Esophagus mucosa (tissue), 1 donor: ENCODE data around the gene ACOX3. TPM values are rescaled to one million over a fixed set of nuclear protein-coding genes. Genes with fewer than 3 reads are reported as not detected.
A peak's percentile ranks its signal among the peaks of the same experiment; 100 is the strongest.

Source experiments
- ATAC-seq: fragments of 200-7000 bp; cut with Tn5 transposase; one replicate; pipeline ENCODE4 v1.9.1; 2020
- total RNA-seq: library from RNA; stranded (reverse); gene quantifications from one replicate; pipeline ENCODE4 v1.2.4, GENCODE V29; 2023
- donor health status: DM: yes; HTN: yes; CAD: no.

ACOX3 gene
- total RNA-seq, 1 donor from 2014 or later: 48.0 TPM

DNA sequence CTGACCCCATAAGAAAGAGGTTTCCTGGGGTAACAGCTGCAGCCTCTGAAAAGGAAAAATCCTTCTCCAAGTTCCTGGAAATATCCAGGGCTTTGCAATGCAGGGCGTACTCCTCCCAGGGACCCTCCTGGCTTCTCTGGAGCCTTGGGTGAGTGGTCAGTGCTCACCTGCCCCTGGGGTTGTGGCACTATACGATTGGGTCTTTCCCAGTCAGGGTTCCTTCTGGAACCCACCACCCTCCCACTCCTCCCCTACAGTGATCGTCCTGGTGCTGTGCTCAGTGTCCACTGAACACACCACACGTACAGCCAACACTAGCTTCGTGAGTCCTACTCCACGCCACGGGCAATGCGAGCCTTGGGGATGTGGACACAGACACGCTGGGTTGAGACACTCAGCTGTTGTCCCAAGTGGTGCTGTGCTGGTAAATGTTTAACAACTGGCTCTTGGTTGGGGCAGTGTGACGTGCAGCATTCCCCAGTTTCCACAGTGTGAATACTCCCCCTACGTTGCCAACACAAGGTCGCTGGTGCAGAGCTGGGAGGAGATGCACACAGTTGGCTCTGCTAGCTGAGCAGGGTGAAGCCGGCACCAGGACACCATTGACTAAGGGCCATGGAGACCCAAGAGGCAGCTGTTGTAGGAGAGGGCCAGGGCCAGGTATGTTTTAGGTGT lies 105.6 kb downstream of the ACOX3 start:
- ATAC-seq: no peak

DNA sequence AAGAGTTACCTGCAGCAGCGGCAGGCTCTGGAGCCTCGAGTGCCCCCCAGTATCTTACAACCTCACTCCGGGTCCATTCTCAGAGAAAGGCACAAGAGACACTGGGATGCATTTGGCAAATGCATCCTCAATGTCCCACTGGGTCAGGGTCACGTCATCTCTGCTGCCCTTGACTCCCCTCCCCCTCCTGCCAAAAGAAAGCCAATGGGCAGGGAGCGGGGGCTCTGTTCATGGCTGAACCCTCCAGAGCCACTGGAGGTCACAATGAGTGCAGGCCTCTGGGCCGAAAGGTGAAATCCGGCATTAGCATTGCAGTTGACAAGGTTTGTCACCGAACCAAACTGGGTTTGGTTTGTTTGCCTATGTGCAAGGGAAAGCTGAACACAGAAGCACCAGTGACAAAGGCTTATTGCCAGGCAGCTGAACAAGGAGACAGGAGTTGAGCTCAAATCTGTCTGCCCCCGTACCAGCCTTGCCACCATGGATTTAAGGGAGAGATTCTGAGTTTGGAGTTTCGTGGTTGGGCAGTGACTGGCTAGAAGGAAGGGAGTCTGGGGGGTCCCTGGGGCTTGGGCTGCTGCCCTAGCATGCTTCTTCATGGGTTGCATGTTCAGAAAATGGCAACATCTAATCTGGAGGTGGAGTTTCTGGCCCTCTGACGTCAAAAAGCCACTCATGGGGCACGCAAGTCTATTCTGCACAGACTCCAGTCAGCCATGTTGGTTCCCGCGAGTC lies 106.6 kb downstream of the ACOX3 start:
- ATAC-seq: no peak

DNA sequence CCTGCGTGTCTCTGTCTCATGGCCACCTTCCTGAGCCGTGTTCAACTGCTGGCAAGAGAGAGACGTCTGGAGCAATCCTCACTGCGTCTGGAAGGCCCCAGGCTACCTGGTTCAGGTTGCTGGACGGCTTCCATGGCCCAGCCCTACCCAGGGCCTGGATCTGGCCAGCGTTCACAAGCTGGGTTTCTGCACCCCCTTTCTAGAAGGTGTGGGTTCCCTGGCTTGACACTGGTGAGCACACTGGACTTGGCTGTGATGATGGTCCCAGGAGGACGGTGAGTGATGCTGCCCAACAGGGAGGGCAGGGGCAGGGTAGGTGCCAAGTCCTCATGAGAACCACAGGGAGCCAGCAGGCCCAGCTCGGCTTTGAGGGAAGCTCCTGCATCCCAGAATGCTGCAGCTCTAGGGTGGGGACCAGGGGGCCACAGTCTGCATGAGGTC lies 107.6 kb downstream of the ACOX3 start:
- peak; percentile 58 for ATAC-seq

DNA sequence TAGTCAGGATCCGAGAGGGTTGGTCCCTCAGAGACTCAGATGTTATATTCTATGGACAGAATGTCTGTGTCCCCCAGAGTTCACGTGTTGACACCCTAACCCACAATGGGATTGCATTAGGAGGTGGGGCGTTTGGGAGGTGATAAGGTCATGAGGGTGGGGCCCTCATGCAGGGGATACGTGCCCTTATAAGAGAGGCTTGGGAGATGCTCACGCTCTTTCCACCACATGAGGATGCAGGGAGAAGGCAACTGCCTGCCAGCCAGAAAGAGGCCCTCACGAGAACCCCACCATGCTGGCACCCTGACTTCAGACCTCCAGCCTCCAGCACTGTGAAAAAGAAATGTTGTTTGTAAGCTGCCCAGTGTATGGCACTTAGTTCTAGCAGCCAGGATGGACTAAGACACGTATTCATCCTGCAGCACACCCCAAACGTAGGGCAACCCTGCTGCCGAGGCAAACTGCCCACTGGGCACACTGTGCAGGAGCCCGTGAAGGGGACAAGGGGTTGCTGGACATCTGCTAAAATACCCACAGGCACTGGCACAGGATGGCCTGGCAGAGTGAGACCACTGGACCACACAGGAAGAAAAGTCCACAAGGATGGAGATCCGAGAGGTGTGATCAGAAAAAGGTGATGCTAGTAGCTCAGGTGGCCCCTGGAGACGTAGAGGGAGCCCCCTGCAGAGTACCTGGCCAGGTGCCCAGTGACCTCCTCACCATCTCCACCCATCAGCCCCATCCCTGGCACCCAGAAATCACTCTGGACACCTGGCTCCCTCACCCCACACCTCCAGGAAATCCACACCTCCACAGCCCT lies 108.3 kb downstream of the ACOX3 start:
- no peak for ATAC-seq

DNA sequence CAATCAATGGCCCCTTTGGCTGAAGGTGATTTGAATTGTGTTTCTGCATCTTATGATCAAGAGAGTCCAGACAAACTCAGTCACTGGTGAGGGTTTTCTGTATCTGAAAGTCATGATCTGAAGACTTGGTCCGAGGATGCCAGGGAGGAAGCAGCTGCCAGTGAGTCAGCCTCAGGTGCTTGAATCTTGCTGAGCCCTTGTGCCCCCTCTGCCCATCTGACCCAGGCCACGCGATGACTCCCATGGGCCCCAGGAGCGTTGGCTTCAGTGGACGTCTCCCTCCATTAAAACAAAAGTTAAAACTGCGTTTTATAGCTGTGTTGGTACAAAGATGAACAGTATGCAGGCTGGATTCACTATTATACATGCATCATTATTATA lies 109.0 kb downstream of the ACOX3 start:
- ATAC-seq: no peak

DNA sequence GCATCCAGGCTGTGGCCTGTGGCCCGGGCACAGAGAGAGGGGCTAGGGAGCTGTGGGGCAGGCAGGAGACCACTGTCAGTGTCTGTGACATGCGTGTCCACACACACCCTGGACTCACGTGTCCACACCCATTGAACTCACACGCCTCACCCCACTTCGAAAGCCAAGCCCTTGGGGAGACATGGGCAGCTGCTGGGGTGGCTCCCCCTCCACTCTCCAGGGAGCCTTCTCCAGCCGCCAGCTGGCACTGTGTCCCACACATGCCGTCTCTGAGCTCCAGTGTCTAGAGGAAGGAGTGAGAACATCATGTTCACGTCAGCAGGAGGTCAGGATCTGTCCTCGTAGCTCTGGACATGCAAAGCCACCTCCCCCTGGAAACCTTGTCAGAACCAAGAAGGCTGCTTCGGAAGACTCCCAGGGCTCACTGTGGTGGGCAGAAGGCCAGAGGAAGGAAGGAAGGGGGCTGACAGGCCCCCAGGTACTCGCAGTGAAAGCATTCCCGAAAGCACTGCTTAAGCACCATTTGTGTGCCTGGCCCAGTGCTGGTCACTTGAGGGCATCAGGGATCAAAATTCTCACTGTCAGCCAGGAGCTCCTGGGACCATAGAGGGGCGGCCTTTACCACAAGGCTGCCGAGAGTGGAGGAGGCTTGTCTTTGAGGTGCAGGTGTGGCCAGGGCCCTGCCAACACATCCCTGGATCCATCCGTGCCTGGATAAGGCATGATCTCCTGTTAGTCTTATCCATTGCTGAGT lies 109.5 kb downstream of the ACOX3 start:
- no peak for ATAC-seq

DNA sequence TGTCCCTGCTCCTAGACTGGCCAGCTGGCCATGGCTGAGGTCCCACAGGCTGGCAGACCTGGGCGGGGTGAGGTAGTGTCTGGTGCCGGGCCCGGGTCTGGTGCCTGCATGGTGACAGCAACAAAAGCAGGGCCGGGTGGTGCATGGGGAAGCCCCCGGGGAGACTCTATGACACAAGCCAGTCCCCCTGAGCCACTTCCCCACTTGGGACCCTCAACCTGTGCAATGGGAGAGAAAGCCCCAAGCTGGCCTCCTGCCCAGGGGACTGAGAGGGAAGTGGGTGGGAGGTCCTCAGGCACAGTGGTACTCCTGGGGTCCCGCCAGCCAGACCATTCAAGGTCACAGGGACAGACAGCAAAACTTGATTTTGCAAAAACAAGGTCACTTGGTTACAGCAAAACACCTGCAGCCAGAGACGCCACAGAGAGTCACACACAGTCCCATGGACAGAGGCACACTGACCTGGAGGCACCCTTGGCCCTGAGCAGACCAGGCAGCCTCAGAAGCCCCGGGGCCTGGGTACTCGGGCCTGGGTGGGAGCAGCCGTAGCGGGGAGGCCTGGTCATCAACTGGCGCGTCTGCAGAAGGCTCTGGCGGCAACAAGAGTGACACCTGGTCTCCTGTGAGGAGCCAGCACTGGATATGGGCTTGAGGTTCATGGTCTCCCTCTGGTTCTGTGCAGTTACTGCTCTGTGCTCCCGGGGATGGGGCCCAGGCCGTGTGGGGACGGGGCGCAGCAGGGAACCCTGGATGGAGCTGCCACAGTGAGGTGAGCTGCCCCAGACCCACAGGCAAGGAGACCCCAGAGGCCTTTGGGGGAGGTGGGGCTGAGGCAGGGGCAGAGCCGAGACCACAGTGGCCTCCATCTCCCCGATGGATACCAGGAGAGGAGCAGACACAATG lies 110.4 kb downstream of the ACOX3 start:
- no peak for ATAC-seq

DNA sequence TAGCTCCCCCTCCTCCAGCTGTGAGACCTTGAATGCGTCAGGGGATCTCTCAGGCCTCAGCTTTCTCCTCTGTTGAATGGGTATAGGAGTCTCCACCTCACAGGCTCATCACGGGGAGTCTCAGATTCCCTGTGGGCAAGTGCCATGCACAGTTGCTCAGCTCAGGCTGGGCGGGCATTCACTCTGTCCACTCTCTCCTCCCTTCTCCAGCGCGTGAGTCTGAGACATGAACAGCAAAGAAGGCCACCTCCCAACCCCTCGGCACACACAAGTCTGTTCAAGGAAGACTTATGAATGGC lies 111.0 kb downstream of the ACOX3 start:
- ATAC-seq: no peak

DNA sequence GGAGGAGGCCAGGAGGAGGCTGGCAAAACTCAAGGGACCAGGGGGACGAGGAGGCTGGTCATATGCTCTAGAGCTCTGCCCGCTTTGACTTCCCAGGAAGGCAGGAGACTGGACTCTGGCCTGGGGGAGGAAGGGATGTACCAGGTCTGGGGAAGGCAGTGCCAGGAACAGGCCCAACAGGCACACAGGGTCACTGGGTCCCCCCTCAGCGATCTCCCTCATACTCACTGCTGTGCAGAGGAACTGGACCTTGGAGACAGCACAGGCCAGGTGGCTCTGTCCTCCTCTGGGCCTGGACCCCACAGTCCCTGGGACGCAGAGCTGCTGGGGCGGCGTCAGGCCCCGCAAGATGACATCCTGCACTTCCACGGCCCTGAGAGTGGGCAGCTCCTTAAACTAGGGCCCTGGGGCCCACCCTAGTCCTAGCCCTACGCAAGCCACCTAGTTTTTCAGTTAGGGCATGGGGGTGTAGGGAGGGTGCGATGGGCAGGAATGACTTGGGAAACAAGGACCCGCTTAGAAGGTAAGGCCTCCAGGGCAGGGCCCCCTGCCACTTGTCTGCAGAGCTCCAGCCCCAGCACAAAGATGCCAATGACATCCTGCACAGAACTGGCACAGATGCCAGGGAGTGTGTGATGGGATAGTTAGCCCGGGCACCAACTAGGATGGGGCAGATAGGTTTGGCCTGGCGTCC lies 111.5 kb downstream of the ACOX3 start:
- ATAC-seq: no peak

DNA sequence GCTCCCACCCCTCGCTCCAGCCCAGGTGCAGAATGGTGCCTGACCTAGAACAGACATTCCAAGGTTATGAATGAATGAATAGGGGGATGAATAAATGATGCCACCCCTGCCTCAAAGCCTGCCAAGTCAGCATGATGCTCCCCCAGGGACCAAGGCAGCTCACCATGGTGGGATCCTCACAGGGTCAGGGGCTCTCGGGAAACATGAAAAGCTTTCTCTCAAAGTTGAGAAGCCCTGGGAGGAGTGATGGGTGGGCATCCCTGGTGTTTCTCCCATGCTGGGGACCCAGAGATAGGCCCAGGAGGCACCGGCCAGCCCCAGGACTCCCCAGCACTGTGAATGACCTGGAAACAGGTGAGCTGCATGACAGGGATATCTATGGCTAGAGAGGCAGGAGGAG lies 112.1 kb downstream of the ACOX3 start:
- ATAC-seq: no peak

DNA sequence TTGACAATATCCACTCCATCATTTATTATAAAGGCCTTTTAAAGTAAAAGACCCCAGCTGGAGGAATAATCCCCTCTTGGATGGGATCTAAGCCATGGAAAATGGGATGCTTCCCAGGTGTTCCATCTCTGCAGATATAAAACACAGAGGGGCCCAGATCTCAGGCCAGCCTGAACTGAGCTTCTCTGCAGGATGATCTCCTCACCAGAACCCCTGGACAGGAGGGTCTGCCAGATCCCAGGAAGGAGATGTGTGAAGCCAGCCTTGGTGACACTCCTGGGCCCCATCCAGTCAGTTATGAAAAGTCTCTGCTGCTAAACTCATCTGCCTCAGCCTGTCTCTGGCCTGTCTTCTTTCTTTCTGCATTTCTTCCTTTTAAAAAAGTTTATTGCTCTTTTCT lies 114.3 kb downstream of the ACOX3 start:
- no peak for ATAC-seq

DNA sequence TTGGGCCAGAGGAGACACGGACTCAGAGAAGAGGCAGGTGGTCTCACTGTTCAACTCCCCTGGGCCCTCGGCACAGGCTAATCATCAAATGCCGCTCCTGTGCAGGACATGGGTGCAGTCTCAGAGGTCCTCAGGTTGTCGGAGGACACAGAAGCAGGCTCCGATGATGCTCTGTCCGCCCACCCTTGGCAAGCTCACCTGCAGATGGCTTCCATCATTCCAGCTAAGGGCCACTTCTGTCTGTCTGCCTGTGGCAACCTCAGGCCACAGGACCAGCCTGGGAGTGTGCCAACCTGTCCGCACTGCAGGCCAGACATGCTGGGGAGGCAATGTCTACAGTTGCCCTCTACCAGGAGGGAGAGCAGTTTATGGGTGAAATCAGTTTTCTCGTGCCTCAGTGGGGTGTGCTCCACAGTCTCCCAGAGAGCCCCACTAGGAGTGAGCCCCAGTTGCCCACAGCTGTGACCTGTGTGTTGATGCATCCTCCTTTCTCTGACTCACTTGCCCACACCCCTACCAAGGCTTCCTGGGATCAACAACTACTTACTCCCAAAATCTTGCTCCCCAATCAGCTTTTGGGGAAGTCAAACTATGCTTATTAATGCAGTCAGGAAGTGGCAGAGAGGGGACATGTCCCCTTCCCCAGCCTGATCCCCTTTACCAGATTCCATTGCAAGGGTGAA lies 115.1 kb downstream of the ACOX3 start:
- no peak for ATAC-seq

DNA sequence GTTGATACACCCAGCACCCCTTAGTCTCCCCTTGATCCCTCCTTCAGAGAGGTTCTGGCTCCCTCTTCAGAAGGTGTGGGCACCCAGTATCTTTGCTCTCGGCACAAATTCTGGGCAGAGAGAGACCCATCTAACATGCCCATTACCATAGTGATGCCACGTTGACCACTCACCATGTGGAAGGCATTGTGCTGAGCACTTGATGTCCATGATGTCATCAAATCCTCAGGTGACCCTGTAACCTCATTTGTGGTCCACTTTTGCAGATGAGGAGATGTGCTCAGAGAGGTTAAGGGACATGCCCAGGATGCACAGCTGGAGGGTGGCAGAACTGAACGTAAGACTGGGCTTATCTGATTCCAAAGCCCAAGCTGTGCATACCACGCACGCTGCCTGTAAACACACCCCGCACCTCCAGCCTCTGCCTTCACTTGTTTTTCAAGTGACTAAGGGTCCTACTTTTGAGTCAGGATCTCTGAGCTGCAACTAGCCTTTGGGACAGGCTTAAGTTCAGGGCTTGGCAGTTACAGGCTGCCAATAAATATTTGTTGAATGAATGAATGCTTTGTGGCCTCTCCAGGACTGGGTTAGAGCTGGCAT lies 115.8 kb downstream of the ACOX3 start:
- peak; percentile 39 for ATAC-seq

DNA sequence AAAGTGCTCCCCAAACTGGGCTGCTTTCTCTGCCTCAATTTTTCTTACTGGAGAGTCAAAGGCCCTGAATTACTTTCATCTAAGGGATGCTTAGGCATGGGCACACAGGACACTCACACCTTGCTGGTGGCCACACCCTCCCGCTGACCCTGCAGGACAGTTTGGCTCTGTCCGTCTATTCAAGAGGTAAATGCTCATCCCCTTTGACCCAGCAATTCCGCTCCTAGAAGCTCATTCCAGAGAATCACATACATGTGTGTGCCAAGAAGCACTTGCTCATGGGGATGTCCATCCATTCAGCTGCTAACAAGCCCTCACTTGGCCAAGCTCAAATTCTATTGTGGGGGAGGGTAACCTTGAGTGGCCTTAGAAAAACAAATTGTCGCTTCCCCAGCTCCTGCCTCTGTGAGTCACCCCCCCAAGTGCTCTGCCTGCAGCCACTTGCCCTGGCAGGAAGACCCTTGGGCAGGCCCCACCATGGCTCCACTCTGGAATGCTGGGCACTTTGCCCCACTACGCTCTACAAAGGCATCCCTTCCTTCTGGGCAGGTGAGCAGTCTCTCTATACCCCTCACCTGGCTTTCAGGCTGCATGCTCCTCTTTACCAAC lies 116.5 kb downstream of the ACOX3 start:
- no peak for ATAC-seq

DNA sequence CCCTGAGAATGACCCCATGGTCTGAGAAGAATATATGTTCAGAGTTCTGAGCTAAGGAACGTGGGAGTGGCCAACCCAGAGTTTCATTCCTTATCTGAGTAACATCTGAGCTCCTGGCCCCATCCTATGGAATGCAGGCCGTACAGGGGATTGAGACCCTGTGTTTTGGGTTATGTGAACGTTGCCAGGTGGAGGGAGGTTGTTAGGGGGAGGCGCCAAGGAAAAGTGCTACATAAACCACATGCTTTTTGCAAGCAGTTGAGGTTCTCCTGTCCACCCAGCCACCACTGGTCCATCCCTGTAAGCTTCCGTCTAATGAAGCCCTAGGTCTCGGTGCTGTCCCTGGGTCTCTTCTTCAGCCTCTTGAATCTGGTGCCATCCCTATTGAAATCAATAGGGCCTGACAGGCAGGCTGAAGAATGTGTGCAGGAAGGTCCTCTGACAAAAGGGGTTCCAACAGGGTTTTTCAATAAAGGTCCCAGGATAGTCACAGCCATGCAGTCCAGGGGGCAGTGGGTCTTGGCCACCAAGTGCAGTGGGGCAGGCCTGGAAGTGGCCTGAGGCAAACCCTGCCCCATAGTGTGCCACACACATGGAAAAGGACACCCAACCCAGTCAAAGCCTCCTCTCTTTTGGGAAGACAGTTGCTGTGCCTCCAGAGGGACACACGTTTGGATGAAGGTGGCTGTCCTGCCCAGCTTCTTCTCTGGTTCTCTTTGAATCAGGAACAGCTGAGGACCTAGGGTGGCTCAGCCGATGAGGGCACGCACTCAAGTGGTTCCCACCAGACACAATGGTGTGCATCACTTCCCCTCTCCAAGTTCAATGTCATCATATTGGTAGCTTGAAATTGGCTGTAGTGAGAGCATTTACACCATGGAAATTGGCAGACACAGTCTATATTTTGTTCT lies 117.5 kb downstream of the ACOX3 start:
- ATAC-seq: no peak

DNA sequence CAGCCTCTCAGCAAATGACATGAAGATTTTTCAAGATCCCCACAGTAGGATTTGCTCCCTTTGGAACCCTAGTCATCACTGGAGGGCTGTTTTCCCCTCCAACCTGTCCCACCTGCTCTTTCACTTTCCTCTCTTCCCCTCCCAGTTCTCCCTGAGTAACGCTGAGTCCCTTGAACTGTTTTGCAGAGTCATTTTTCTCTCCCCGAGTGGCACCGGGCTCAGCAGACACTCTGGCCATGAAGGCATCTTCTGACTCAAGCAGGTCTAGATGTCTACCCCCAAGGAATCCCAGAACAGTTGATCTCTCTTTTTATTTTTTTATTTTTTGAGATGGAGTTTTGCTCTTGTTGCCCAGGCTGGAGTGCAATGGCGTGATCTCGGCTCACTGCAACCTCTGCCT lies 118.8 kb downstream of the ACOX3 start:
- ATAC-seq: no peak

DNA sequence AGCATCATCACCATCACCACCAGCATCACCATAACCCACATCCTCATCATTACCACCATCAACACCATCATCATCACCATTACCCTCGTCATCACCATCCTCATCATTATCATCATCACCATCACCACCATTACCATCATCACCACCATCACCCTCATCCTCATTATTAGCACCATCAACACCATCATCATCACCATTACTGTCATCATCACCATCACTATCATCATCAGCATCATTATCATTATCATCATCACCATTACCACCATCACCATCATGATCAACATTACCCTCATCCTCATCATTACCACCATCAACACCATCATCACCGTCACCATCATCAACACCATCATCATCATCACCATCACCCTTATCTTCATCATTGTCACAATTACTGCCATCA lies 119.3 kb downstream of the ACOX3 start:
- no peak for ATAC-seq

DNA sequence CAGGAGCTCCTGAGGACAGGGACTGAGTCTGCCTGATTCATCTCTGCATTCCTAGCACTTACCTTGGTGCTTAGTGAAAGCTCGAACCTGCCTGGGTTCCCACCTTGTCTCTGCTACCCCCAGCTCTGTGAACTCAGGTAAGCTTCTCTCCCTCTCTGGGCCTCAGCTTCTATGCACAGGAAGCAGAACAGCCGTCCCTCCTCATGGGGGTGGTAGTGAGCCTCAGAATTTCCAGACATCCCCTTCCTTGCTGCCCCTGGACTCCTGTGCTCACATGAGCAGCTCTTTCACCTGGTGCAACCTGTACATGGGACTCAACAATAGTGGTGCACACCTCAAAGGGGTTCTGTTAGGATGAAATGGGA lies 120.2 kb downstream of the ACOX3 start:
- ATAC-seq: no peak
